ENCODE results near the gene COX4I1.

Gene COX4I1

GRCh38 chr16:85799497-85800320, at the start of gene COX4I1, which contains the start of gene EMC8:
TSS of gene COX4I1 (plus strand) at chr16:85799695. CDS start at chr16:85801206, 1,511 bp downstream.
TSS of gene EMC8 (minus strand) at chr16:85799544. CDS start at chr16:85799295, 249 bp downstream.
- peak; percentile 91 for DNase-seq
- in situ Hi-C loops (cut with MboI; ENCODE audit: low pct_unique_long_range_greater_than_20kb, low sequenced_read_pairs), result loop anchor here (25.0 kb wide), 1 partner anchor 713 kb away; the partner anchor contains the start of gene FOXF1

GRCh38 chr16:85749771-85750145, 49.7 kb upstream of the COX4I1 start:
- no peak for DNase-seq
- in situ Hi-C loops (cut with MboI; ENCODE audit: low pct_unique_long_range_greater_than_20kb, low sequenced_read_pairs), result no loop called here

- in situ Hi-C loops (cut with MboI; ENCODE audit: low pct_unique_long_range_greater_than_20kb, low sequenced_read_pairs), result no loop called here
- DNase-seq, result peak; percentile 52
Measured at GRCh38 chr16:85750146-85750826, 49.2 kb upstream of the COX4I1 start.

GRCh38 chr16:85750827-85751697, 48.4 kb upstream of the COX4I1 start, which contains the start of gene C16orf74:
TSS of gene C16orf74 (minus strand) at chr16:85751096. CDS start at chr16:85735217, 15,879 bp downstream.
- DNase-seq, result no peak
- in situ Hi-C loops (cut with MboI; ENCODE audit: low pct_unique_long_range_greater_than_20kb, low sequenced_read_pairs), result no loop called here

DNA sequence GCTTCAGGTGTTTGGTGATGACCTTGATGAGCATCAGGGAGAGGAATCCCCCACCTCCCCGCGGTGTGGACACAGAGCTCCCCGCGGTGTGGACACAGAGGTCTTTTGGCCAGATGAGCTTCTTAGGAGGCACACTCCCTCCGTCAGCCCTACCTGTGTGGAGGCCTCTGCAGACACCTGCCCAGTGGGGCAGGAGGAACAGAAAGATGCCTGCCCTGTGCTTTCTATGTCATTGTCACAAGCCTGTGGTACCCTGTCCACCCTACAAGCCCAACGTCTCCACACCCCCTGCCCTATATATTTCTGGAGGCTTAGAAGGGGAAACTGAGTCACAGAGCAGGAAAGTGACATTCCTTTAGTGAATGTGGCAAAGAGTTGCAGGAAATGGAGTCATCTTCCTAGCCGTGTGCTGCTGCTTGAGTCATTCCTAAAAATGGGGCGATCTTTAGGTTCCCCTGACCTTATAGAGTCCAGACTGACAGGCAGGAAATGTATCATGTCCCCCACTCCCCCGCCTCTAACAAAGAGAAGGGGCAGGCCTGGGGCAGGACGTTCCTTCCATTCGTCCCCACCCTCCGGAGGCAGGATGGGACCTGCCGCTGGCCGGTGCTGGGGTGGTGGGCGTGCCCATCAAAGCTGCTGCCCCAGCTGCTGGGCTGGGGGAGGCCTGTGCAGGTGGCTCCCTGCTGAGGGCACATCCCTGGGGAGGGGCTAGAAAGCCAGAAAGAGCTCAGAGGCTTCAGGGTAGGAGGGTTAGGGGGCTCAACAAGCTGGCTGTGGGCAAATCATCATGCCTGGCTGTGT, 47.6 kb upstream of the COX4I1 start:
- in situ Hi-C loops (cut with MboI; ENCODE audit: low pct_unique_long_range_greater_than_20kb, low sequenced_read_pairs), result no loop called here
- DNase-seq, result no peak

DNA sequence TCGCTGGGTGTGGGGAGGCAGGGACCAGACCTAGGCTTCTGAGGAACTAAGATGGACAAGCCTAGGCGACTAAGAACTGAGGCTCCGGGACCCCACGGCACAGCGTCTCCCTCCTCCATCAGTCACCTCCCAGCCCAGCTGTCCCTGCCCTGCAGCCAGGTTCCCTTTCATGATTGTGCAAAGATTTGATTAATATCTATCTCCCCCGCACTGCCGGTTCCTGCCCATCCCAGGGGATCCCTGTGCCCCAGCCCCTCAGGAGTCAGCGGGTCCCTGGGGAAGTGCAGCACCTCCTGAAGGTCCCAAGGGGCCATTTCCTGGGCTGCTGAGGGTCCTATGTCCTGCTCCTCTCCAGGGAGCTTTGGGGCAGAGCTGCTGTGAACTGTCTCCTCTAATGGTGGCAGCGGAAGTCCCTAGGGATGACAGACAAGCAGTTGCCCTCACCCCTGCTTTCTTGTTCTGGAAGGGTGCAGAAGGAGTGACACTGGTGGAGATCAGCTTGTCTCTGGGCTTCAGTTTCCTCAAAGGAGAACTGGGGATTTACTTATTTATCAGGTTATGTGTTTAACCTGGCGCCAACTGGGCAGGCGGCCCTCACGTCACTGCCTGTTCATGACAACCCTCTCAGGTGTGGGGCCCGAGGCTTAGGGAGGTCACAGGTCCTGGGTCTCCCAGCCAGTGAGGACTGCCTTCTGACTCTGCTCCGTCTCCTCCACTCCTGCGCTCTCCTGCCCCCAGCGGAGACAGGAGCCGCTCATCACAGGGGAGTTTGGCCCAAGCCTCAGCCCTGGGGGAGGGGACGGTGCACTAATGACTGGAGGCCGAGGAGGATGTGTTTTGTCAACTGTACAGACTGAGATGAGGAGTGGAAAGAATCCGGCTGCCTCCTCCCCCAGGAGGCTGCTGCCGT, 46.7 kb upstream of the COX4I1 start:
- DNase-seq, result peak; percentile 82
- in situ Hi-C loops (cut with MboI; ENCODE audit: low pct_unique_long_range_greater_than_20kb, low sequenced_read_pairs), result no loop called here

DNA sequence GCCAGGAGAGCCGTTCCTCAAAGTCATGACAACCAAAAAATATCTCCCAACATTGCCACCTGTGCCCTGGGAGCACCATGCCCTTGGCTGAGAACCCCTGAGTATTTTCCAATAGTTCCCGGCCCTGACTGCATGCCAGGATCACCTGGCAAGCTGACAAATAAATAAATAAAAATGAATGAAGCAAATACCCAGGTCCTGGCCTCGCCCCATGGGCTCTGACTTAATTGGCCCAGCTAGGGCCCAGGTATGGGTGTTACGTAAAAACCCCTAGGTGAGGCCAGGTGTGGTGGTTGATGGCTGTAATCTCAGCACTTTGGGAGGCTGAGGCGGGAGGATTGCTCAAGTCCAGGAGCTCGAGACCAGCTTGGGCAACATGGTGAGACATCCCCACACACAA, 45.9 kb upstream of the COX4I1 start:
- no peak for DNase-seq
- in situ Hi-C loops (cut with MboI; ENCODE audit: low pct_unique_long_range_greater_than_20kb, low sequenced_read_pairs), result no loop called here

- in situ Hi-C loops (cut with MboI; ENCODE audit: low pct_unique_long_range_greater_than_20kb, low sequenced_read_pairs), result no loop called here
- no peak for DNase-seq
Measured at GRCh38 chr16:85753976-85754375, 45.5 kb upstream of the COX4I1 start.

DNA sequence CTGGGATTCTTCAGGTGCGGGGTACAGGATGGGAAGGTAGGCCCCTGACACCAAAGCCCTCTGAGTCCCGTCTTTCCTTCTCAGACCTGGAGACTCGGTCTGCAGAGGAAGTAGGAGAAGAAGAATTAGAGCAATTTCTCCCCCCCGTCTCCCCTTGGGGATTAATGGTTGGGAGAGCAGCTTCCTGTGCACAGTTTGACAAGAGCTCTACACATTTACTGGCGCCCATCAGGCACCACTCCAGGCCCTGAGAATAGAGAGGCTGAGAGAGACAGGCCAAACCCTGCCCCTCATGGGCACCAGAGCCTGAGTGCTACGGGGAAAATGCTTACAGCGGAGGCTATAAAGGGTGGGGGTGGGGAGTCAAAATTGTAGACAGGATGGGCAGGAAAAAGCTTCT, 45.1 kb upstream of the COX4I1 start:
- in situ Hi-C loops (cut with MboI; ENCODE audit: low pct_unique_long_range_greater_than_20kb, low sequenced_read_pairs), result no loop called here
- peak; percentile 48 for DNase-seq

GRCh38 chr16:85755929-85756768, 43.3 kb upstream of the COX4I1 start:
- no peak for DNase-seq
- in situ Hi-C loops (cut with MboI; ENCODE audit: low pct_unique_long_range_greater_than_20kb, low sequenced_read_pairs), result no loop called here

DNA sequence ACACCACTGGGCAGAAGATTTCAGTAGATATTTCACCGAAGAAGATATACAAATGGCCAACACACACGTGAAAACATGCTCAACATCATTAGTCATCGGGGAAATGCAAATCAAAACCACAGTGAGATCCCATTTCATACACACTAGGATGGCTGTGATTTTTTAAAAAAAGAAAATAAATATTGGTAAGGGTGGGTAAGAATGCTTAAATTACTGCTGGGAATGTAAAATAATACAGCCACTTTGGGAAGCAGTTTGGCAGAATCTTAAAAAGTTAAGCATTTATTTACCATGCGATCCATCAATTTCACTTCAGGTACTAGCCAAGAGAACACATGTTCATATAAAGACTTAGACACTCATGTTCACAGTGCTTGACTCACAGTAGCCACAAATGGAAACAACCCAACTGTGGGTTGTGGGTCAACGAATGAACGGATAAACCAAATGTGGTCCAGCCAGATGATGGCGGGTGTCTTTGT, 42.1 kb upstream of the COX4I1 start:
- in situ Hi-C loops (cut with MboI; ENCODE audit: low pct_unique_long_range_greater_than_20kb, low sequenced_read_pairs), result no loop called here
- no peak for DNase-seq

DNA sequence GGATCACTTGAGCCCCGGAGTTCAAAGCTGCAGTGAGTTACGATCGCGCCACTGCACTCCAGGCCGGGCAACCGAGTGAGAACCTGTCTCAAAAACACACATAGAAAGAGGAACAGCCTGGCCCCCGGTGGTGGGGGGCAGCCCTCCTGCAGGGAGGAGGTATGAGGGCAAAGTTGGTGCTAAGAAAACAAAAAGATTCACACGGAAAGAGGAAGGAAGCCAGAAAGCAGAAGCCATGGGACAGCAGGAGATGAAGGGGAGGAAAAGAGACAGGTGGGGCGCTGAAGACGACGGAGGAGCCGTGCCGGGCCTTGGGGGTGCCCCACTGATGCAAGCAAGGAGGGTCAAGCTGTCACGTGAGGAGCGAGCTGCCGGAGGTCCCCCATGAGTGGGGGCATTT, 40.4 kb upstream of the COX4I1 start:
- in situ Hi-C loops (cut with MboI; ENCODE audit: low pct_unique_long_range_greater_than_20kb, low sequenced_read_pairs), result no loop called here
- peak; percentile 99 for DNase-seq

GRCh38 chr16:85759631-85760419, 39.7 kb upstream of the COX4I1 start:
- DNase-seq, result peak; percentile 74
- in situ Hi-C loops (cut with MboI; ENCODE audit: low pct_unique_long_range_greater_than_20kb, low sequenced_read_pairs), result no loop called here

DNA sequence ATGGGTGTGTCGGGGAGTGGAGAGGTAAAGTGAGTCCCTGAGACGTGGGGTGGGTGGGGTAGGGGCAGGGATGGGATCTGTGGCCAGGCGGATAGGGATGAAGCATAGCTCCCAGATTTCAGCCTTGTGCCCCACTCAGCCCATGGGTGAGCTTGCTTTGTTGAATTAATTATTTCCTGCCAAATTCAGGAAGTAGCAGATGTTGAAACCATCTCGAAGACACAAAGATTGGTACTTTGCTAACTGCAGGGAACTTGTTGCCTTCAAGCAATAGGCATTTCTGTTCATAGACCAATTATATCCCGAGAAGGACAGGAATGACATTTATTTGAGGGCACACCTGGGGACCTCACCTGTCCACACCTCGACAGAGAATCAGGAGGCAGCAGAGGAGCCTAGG, 37.6 kb upstream of the COX4I1 start:
- DNase-seq, result peak; percentile 48
- in situ Hi-C loops (cut with MboI; ENCODE audit: low pct_unique_long_range_greater_than_20kb, low sequenced_read_pairs), result no loop called here

GRCh38 chr16:85762970-85763369, 36.5 kb upstream of the COX4I1 start:
- in situ Hi-C loops (cut with MboI; ENCODE audit: low pct_unique_long_range_greater_than_20kb, low sequenced_read_pairs), result no loop called here
- no peak for DNase-seq

GRCh38 chr16:85763616-85764015, 35.9 kb upstream of the COX4I1 start:
- no peak for DNase-seq
- in situ Hi-C loops (cut with MboI; ENCODE audit: low pct_unique_long_range_greater_than_20kb, low sequenced_read_pairs), result no loop called here

All from KBM-7 (cell line).